GM08714 (cell line): ENCODE results near the gene KRT7.

Experiments used
- H3K4me3 ChIP-seq: fragments of 200-500 bp; sonication (Bioruptor generic); 2 replicates; pipeline ENCODE4 v1.5.1; 2014; ENCODE audit warnings: mild to moderate bottlenecking, low read length, inconsistent platforms
- ZNF274 ChIP-seq: IDR thresholded peaks from 2 replicates; pipeline ENCODE4 v1.6.1; 2012; ENCODE audit warnings: mild to moderate bottlenecking, low read depth, low read length

Gene KRT7

GRCh38 chr12:52232674-52233461 lies at the start of gene KRT7:
KRT7 (plus strand) TSS chr12:52233243; CDS start chr12:52233297, 54 bp downstream.
- H3K4me3 ChIP-seq: no peak within 1 kb of the TSS
- no peak for TF ChIP-seq ZNF274

GRCh38 chr12:52183544-52183910 lies 49.5 kb upstream of the KRT7 start:
- H3K4me3 ChIP-seq: no peak overlapping the region
- TF ChIP-seq ZNF274: no peak

- no peak overlapping the region for H3K4me3 ChIP-seq
- TF ChIP-seq ZNF274: no peak
These were observed 49.1 kb upstream of the KRT7 start for GRCh38 chr12:52183971-52184370.

- no peak overlapping the region for H3K4me3 ChIP-seq
- no peak for TF ChIP-seq ZNF274
These were observed 48.2 kb upstream of the KRT7 start for GRCh38 chr12:52184813-52185212.

GRCh38 chr12:52185400-52185967 lies 47.6 kb upstream of the KRT7 start:
- H3K4me3 ChIP-seq: no peak overlapping the region
- TF ChIP-seq ZNF274: no peak

GRCh38 chr12:52186118-52186840 lies 46.8 kb upstream of the KRT7 start:
- TF ChIP-seq ZNF274: no peak
- H3K4me3 ChIP-seq: no peak overlapping the region

GRCh38 chr12:52187206-52187605 lies 45.8 kb upstream of the KRT7 start:
- H3K4me3 ChIP-seq: no peak overlapping the region
- TF ChIP-seq ZNF274: no peak

- H3K4me3 ChIP-seq: no peak overlapping the region
- TF ChIP-seq ZNF274: no peak
These were observed 45.4 kb upstream of the KRT7 start for GRCh38 chr12:52187640-52188039.

- no peak overlapping the region for H3K4me3 ChIP-seq
- no peak for TF ChIP-seq ZNF274
These were observed 44.4 kb upstream of the KRT7 start for GRCh38 chr12:52188658-52189057.

GRCh38 chr12:52189376-52190174 lies 43.5 kb upstream of the KRT7 start:
- TF ChIP-seq ZNF274: no peak
- no peak overlapping the region for H3K4me3 ChIP-seq

GRCh38 chr12:52190860-52191729 lies 41.9 kb upstream of the KRT7 start:
- no peak overlapping the region for H3K4me3 ChIP-seq

GRCh38 chr12:52191841-52192791 lies 40.9 kb upstream of the KRT7 start, which contains the start of gene KRT80:
KRT80 (minus strand) TSS chr12:52192014; CDS start chr12:52191902, 112 bp downstream.
- no peak within 1 kb of the TSS for H3K4me3 ChIP-seq
- no peak for TF ChIP-seq ZNF274

More at GRCh38 chr12:52190860-52191729, 41.9 kb upstream of the KRT7 start:
- TF ChIP-seq ZNF274: no peak
